ENCODE measurements around the gene MRPS17. TPM values are rescaled to one million over a fixed set of nuclear protein-coding genes. Genes with fewer than 3 reads are reported as not detected.
A peak's percentile ranks its signal among the peaks of the same experiment; 100 is the strongest.
"Not testable (repeated sequence)": the region's sequence is repeated elsewhere in the genome, so short reads cannot be mapped to it uniquely, and the experiment has no call there.

Gene MRPS17
- total and polyA plus RNA-seq, 5 donors from 2014 or later, result 7.0 to 20.2 (median 17.1) TPM

DNA sequence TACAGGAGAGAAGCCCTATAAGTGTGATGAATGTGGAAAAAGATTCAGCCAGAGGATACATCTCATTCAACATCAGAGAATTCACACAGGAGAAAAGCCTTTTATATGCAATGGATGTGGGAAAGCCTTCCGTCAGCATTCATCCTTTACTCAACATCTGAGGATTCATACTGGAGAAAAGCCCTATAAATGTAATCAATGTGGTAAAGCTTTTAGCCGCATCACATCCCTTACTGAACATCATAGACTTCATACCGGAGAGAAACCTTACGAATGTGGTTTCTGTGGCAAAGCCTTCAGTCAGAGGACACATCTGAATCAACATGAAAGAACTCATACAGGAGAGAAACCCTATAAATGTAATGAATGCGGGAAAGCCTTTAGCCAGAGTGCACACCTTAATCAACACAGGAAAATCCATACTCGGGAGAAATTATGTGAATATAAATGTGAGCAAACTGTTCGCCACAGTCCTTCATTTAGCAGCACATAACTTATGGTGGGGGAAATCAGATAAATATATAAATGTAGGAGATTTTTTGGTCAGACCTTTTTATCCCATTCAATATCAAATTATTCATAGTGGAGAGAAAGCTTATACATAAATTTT is 12.1 kb upstream of the MRPS17 start:
- Histone ChIP-seq H3K4me1 (ENCODE audit: control insufficient read depth, insufficient read depth, low read length, poor library complexity, severe bottlenecking) (no peaks in the 10 kb centered on the region), H3K36me3 (ENCODE audit: control insufficient read depth, insufficient read depth, low read length) (no peaks in the 10 kb centered on the region), H3K9me3 (ENCODE audit: control insufficient read depth in 2 of 2, low read length in 2 of 2) (peaks cover 27 to 41% of the 10 kb centered on the region in 2 experiments), H3K27ac (ENCODE audit: insufficient read depth, low read length, poor library complexity, severe bottlenecking) (no peak overlapping the region), H3K4me3 (ENCODE audit: low read depth, low read length) (no peak overlapping the region), H3K27me3 (ENCODE audit: control insufficient read depth, insufficient read depth, low read length) (no peaks in the 10 kb centered on the region)
- peaks cover 0 to 50% (median 18%) of the 10 kb centered on the region in 7 donors for H3K9me3 Mint-ChIP-seq
- no peak for ATAC-seq (ENCODE audit: low read depth in 2 of 2)
- H3K36me3 Mint-ChIP-seq, result no peaks in the 10 kb centered on the region
- no peak for DNase-seq
- H3K27ac Mint-ChIP-seq, result no peak overlapping the region
- no peaks in the 10 kb centered on the region for H3K4me1 Mint-ChIP-seq
- no peak overlapping the region for H3K4me3 Mint-ChIP-seq
- H3K27me3 Mint-ChIP-seq, result no peaks in the 10 kb centered on the region

DNA sequence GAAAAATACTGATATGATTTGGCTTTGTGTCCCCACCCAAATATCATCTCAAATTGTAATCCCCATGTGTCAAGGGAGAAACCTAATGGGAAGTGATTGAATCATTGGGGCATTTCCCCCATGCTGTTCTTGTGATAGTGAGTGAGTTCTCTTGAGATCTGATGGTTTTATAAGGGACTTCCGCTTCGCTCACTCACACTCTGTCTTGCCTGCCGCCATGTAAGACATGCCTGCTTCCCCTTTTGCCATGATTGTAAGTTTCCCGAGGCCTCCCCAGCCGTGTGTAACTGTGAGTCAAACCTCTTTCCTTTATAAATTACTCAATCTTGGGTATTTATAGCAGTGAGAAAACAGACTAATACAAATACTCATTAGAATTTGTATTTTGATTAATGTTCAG is 5.1 kb upstream of the MRPS17 start:
- Mint-ChIP-seq H3K4me1 (peaks cover under 1 to 5% (median 3%) of the 10 kb centered on the region in 4 donors), H3K9me3 (peaks cover 0 to 17% (median 6%) of the 10 kb centered on the region in 7 donors), H3K27ac (no peak overlapping the region), H3K27me3 (no peaks in the 10 kb centered on the region), H3K4me3 (no peak overlapping the region), H3K36me3 (peaks cover under 1% of the 10 kb centered on the region)
- H3K36me3 ChIP-seq (ENCODE audit: control insufficient read depth, insufficient read depth, low read length), result no peaks in the 10 kb centered on the region
- H3K27me3 ChIP-seq (ENCODE audit: control insufficient read depth, insufficient read depth, low read length), result no peaks in the 10 kb centered on the region
- no peaks in the 10 kb centered on the region for H3K4me1 ChIP-seq (ENCODE audit: control insufficient read depth, insufficient read depth, low read length, poor library complexity, severe bottlenecking)
- ATAC-seq (ENCODE audit: low read depth in 2 of 2), result no peak
- no peak overlapping the region for H3K27ac ChIP-seq (ENCODE audit: insufficient read depth, low read length, poor library complexity, severe bottlenecking)
- H3K4me3 ChIP-seq (ENCODE audit: low read depth, low read length), result no peak overlapping the region
- peaks cover 3 to 5% of the 10 kb centered on the region in 2 experiments for H3K9me3 ChIP-seq (ENCODE audit: control insufficient read depth in 2 of 2, low read length in 2 of 2)
- DNase-seq, result no peak

DNA sequence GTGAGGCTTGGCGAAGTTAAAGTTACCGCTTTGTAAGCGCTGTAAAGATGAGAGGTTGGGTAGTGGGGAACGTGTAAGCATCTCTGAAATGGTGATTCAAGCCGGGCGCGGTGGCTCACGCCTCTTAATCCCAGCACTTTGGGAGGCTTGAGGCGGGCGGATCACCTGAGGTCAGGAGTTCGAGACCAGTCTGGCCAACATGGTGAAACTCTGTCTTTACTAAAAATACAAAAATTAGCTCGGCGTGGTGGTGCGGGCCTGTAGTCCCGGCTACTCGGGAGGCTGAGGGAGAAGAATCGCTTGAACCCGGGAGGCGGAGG is 635 bp downstream of the MRPS17 start:
- not testable (repeated sequence) for H3K27me3 ChIP-seq (ENCODE audit: control insufficient read depth, insufficient read depth, low read length); H3K36me3 ChIP-seq (ENCODE audit: control insufficient read depth, insufficient read depth, low read length); DNase-seq; ATAC-seq (ENCODE audit: low read depth in 2 of 2); H3K27me3 Mint-ChIP-seq; H3K9me3 ChIP-seq (ENCODE audit: control insufficient read depth in 2 of 2, low read length in 2 of 2); H3K4me1 ChIP-seq (ENCODE audit: control insufficient read depth, insufficient read depth, low read length, poor library complexity, severe bottlenecking); H3K9me3 Mint-ChIP-seq
- H3K4me3 Mint-ChIP-seq, result peak overlapping the region; percentile 91 to 98 (median 94)
- H3K4me1 Mint-ChIP-seq, result peaks cover 8 to 37% (median 20%) of the 10 kb centered on the region in 4 donors
- H3K4me3 ChIP-seq (ENCODE audit: low read depth, low read length), result peak overlapping the region; percentile 86
- H3K36me3 Mint-ChIP-seq, result peaks cover 15% of the 10 kb centered on the region
- H3K27ac ChIP-seq (ENCODE audit: insufficient read depth, low read length, poor library complexity, severe bottlenecking), result peak overlapping the region; percentile 82
- peak overlapping the region; percentile 77 to 98 (median 96) for H3K27ac Mint-ChIP-seq

DNA sequence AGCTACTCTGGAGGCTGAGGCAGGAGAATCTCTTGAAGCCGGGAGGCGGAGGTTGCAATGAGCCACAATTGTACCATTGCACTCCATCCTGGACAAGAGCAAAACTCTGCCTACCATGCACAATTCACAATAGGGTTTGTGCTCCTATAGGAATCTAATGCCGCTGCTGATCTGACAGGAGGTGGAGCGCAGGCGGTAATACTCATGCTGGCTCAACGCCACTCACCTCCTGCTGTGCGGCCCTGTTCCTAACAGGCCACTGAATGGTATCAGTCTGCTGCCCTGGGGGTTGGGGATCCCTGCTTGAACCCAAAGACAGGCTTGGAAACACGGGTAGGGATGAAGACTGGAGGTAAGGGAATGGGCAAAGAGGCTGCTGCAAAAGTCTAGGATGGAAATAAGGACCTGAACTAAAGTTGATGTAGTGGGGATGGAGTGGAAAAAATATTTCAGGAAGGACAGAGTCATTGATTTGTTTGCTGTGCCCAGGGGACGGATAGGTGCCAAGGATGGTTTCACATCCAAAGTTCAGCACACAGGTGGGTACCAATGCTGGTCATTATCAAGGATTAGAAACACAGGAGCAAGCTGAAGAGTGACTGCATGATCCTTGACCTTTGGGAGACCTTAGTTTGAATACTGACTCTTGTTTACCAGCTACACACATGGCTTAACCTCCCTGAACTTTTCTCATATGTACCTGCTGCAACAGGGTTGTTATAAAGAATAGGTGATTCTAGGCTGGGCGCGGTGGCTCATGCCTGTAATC is 2.2 kb downstream of the MRPS17 start:
- Histone ChIP-seq H3K27ac (ENCODE audit: insufficient read depth, low read length, poor library complexity, severe bottlenecking) (no peak overlapping the region), H3K4me3 (ENCODE audit: low read depth, low read length) (no peak overlapping the region), H3K4me1 (ENCODE audit: control insufficient read depth, insufficient read depth, low read length, poor library complexity, severe bottlenecking) (peaks cover 10% of the 10 kb centered on the region), H3K27me3 (ENCODE audit: control insufficient read depth, insufficient read depth, low read length) (no peaks in the 10 kb centered on the region), H3K9me3 (ENCODE audit: control insufficient read depth in 2 of 2, low read length in 2 of 2) (no peaks in the 10 kb centered on the region), H3K36me3 (ENCODE audit: control insufficient read depth, insufficient read depth, low read length) (no peaks in the 10 kb centered on the region)
- ATAC-seq (ENCODE audit: low read depth in 2 of 2), result no peak
- H3K4me3 Mint-ChIP-seq, result peak overlapping the region; percentile 71 to 98 (median 84)
- H3K36me3 Mint-ChIP-seq, result peaks cover 21% of the 10 kb centered on the region
- H3K9me3 Mint-ChIP-seq, result no peaks in the 10 kb centered on the region
- peaks cover 8 to 40% (median 20%) of the 10 kb centered on the region in 4 donors for H3K4me1 Mint-ChIP-seq
- H3K27ac Mint-ChIP-seq, result peak overlapping the region in 2 of 3 donors; percentile 50 to 63
- no peak for DNase-seq
- no peaks in the 10 kb centered on the region for H3K27me3 Mint-ChIP-seq

DNA sequence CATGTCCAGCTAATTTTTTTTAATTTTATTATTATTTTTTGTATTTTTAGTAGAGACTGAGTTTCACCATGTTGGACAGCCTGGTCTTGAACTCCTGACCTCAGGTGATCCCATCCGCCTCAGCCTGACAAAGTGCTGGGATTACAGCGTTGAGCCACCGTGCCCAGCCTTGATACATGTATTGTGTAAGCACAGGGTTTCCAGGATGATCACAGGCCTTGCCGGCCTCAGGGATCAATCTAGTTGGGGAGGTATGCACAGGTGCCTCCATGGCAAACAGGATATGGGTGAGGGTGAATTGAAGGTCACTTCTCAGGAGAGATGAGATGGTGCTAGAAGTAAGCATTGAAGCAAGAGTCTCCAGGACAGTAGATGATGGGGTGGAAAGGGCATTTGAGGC is 5.5 kb downstream of the MRPS17 start:
- H3K27ac ChIP-seq (ENCODE audit: insufficient read depth, low read length, poor library complexity, severe bottlenecking), result no peak overlapping the region
- peaks cover 7% of the 10 kb centered on the region for H3K4me1 ChIP-seq (ENCODE audit: control insufficient read depth, insufficient read depth, low read length, poor library complexity, severe bottlenecking)
- H3K36me3 Mint-ChIP-seq, result peaks cover 18% of the 10 kb centered on the region
- no peaks in the 10 kb centered on the region for H3K9me3 Mint-ChIP-seq
- H3K36me3 ChIP-seq (ENCODE audit: control insufficient read depth, insufficient read depth, low read length), result no peaks in the 10 kb centered on the region
- H3K4me3 ChIP-seq (ENCODE audit: low read depth, low read length), result no peak overlapping the region
- peak overlapping the region in 2 of 3 donors; percentile 29 to 48 for H3K27ac Mint-ChIP-seq
- H3K9me3 ChIP-seq (ENCODE audit: control insufficient read depth in 2 of 2, low read length in 2 of 2), result no peaks in the 10 kb centered on the region
- H3K27me3 Mint-ChIP-seq, result no peaks in the 10 kb centered on the region
- ATAC-seq (ENCODE audit: low read depth in 2 of 2) (no peak), DNase-seq (no peak)
- no peaks in the 10 kb centered on the region for H3K27me3 ChIP-seq (ENCODE audit: control insufficient read depth, insufficient read depth, low read length)
- peak overlapping the region in 1 of 4 donors; percentile 82 for H3K4me3 Mint-ChIP-seq
- peaks cover 4 to 33% (median 15%) of the 10 kb centered on the region in 4 donors for H3K4me1 Mint-ChIP-seq

DNA sequence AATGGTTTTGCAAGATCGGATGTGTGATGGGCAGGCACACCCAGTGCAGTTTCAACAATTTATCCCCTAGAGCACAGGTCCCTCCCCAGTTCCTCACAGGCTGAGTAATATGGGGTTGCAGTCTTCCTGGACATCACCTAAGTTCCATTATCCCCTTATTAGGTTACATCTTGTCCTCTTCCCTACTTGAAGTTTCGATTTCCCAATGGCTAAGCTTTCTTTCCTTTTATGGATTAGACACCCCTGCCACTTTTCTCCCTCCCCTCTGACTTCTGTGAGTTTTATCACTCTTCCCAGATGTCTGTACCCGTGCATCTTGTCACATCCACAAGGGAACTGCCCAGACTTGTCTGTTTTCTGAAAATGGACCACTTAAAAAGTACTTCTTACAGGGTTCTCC is 10.3 kb downstream of the MRPS17 start:
- Mint-ChIP-seq H3K9me3 (no peaks in the 10 kb centered on the region), H3K27ac (peak overlapping the region in 2 of 3 donors; percentile 57 to 69), H3K36me3 (peaks cover 9% of the 10 kb centered on the region), H3K4me3 (peak overlapping the region; percentile 17 to 57 (median 38)), H3K4me1 (peaks cover 0 to 36% (median 18%) of the 10 kb centered on the region in 4 donors), H3K27me3 (no peaks in the 10 kb centered on the region)
- Histone ChIP-seq H3K4me1 (ENCODE audit: control insufficient read depth, insufficient read depth, low read length, poor library complexity, severe bottlenecking) (peaks cover 18% of the 10 kb centered on the region), H3K27ac (ENCODE audit: insufficient read depth, low read length, poor library complexity, severe bottlenecking) (no peak overlapping the region), H3K9me3 (ENCODE audit: control insufficient read depth in 2 of 2, low read length in 2 of 2) (no peaks in the 10 kb centered on the region), H3K36me3 (ENCODE audit: control insufficient read depth, insufficient read depth, low read length) (peaks cover 4% of the 10 kb centered on the region), H3K4me3 (ENCODE audit: low read depth, low read length) (no peak overlapping the region), H3K27me3 (ENCODE audit: control insufficient read depth, insufficient read depth, low read length) (no peaks in the 10 kb centered on the region)
- no peak for ATAC-seq (ENCODE audit: low read depth in 2 of 2)
- no peak for DNase-seq

DNA sequence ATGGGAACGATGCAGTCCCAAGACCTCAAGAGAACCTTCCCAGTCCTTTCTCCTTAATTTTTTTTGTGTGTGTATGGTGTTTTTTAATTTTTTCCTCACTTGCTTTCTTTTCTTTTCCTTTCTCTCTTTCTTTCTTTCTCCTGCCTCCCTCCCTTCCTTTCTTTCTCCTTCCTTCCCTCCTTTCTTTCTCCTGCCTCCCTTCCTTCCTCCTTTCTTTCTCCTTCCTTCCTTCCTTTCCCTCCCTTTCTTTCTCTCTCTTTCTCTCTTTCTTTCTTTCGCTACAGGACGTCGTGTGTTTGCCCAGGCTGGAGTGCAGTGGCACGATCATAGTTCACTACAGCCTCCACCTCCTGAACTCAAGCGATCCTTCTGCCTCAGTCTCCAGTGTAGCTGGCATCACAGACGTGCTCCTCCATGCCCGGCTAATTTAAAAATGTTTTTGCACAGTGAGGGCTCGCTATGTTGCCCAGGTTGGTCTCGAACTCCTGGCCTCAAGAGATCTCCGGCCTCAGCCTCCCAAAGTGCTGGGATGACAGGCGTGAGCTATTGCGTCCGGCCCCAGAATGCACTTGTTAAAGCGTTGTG is 12.0 kb downstream of the MRPS17 start:
- Histone ChIP-seq H3K27me3 (ENCODE audit: control insufficient read depth, insufficient read depth, low read length) (no peaks in the 10 kb centered on the region), H3K36me3 (ENCODE audit: control insufficient read depth, insufficient read depth, low read length) (peaks cover 5% of the 10 kb centered on the region), H3K4me1 (ENCODE audit: control insufficient read depth, insufficient read depth, low read length, poor library complexity, severe bottlenecking) (peaks cover 18% of the 10 kb centered on the region), H3K27ac (ENCODE audit: insufficient read depth, low read length, poor library complexity, severe bottlenecking) (peak overlapping the region; percentile 71), H3K9me3 (ENCODE audit: control insufficient read depth in 2 of 2, low read length in 2 of 2) (no peaks in the 10 kb centered on the region), H3K4me3 (ENCODE audit: low read depth, low read length) (peak overlapping the region; percentile 73)
- ATAC-seq (ENCODE audit: low read depth in 2 of 2), result no peak
- Mint-ChIP-seq H3K27me3 (no peaks in the 10 kb centered on the region), H3K27ac (peak overlapping the region; percentile 38 to 94 (median 91)), H3K4me3 (peak overlapping the region; percentile 81 to 89 (median 84)), H3K4me1 (peaks cover 0 to 41% (median 23%) of the 10 kb centered on the region in 4 donors), H3K9me3 (no peaks in the 10 kb centered on the region), H3K36me3 (peaks cover 4% of the 10 kb centered on the region)
- no peak for DNase-seq
